ENCODE measurements around the gene CENPB. TPM values are rescaled to one million over a fixed set of nuclear protein-coding genes. Genes with fewer than 3 reads are reported as not detected.

The CENPB gene
- polyA plus RNA-seq, 1 donor from 2014 or later = 37.9 TPM

DNA sequence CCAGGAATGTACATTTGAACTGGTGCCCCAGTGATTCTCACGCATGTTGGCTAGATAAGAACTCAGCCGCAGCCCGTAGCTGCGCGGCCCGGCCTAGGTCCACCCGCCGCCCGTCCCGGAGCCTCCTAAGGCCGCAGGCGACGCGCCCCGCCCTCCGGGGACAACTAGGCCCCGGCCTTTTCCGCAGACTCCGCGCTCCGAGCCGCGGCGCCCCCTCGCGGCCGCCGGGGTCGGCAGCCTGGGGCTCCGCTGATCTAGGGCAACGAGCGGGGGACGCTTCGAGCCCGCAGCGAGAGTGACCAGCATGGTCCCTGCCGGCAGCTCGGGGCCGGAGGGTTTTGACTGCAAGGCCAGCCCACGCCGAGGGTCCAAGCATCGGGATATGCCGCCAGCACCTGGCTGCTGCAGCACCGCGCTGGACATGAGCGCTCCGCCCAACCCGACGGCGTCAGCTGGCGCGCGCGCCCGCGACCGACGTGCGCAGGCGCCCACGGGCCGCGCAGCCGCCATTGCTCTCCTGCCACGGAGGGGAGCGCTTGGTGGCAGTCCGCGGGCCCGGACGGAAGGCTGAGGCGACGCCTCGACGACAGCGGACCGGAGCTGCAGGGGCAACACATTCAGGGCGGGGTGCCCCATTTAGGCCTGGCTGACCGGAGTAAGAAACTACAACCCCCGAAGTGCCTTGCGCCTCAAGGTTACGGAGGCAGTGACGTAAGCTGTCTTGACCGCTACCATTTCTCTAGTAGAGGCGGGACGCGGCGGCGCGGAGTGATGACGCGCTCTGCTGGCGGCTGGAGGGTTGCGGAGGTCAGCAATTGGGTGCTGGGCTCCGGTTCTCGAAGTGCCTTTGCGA is 33.7 kb upstream of the CENPB start, which contains the start of gene AP5S1:
AP5S1 (plus strand) TSS at position 500 of the 853 bp plus-strand sequence. CDS start 1,571 bp downstream, outside the sequence.
- peak within 1 kb of the TSS; percentile 93 for H3K27ac ChIP-seq (ENCODE audit: low read length)
- peak within 1 kb of the TSS; percentile 73 for H3K4me3 ChIP-seq (ENCODE audit: low read length)
- H3K4me2 ChIP-seq (ENCODE audit: low read length) = peak within 1 kb of the TSS; percentile 79
- H3K36me3 ChIP-seq (ENCODE audit: insufficient read depth, low read length) = no peaks in the 10 kb centered on the region
- peak; percentile 99 for TF ChIP-seq SMC3 (conservative IDR thresholded peaks at IDR 0.05; ENCODE audit: poor library complexity)
- peak; percentile 80 for TF ChIP-seq EP300 (conservative IDR thresholded peaks at IDR 0.05; ENCODE audit: poor library complexity, severe bottlenecking)
- TF ChIP-seq, protein P1, sequence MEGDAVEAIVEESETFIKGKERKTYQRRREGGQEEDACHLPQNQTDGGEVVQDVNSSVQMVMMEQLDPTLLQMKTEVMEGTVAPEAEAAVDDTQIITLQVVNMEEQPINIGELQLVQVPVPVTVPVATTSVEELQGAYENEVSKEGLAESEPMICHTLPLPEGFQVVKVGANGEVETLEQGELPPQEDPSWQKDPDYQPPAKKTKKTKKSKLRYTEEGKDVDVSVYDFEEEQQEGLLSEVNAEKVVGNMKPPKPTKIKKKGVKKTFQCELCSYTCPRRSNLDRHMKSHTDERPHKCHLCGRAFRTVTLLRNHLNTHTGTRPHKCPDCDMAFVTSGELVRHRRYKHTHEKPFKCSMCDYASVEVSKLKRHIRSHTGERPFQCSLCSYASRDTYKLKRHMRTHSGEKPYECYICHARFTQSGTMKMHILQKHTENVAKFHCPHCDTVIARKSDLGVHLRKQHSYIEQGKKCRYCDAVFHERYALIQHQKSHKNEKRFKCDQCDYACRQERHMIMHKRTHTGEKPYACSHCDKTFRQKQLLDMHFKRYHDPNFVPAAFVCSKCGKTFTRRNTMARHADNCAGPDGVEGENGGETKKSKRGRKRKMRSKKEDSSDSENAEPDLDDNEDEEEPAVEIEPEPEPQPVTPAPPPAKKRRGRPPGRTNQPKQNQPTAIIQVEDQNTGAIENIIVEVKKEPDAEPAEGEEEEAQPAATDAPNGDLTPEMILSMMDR (IDR thresholded peaks at IDR 0.05; ENCODE audit: poor library complexity, severe bottlenecking) = peak; percentile 100
- no peak for TF ChIP-seq EZH2 (IDR thresholded peaks at IDR 0.05; ENCODE audit: borderline replicate concordance, insufficient read depth, low read length, poor library complexity, severe bottlenecking)
- TF ChIP-seq, protein P2, sequence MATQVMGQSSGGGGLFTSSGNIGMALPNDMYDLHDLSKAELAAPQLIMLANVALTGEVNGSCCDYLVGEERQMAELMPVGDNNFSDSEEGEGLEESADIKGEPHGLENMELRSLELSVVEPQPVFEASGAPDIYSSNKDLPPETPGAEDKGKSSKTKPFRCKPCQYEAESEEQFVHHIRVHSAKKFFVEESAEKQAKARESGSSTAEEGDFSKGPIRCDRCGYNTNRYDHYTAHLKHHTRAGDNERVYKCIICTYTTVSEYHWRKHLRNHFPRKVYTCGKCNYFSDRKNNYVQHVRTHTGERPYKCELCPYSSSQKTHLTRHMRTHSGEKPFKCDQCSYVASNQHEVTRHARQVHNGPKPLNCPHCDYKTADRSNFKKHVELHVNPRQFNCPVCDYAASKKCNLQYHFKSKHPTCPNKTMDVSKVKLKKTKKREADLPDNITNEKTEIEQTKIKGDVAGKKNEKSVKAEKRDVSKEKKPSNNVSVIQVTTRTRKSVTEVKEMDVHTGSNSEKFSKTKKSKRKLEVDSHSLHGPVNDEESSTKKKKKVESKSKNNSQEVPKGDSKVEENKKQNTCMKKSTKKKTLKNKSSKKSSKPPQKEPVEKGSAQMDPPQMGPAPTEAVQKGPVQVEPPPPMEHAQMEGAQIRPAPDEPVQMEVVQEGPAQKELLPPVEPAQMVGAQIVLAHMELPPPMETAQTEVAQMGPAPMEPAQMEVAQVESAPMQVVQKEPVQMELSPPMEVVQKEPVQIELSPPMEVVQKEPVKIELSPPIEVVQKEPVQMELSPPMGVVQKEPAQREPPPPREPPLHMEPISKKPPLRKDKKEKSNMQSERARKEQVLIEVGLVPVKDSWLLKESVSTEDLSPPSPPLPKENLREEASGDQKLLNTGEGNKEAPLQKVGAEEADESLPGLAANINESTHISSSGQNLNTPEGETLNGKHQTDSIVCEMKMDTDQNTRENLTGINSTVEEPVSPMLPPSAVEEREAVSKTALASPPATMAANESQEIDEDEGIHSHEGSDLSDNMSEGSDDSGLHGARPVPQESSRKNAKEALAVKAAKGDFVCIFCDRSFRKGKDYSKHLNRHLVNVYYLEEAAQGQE (IDR thresholded peaks at IDR 0.05; ENCODE audit: borderline replicate concordance) = peak; percentile 75
- peak; percentile 83 for TF ChIP-seq MXI1 (conservative IDR thresholded peaks at IDR 0.05; ENCODE audit: poor library complexity, severe bottlenecking)
- peak; percentile 62 for TF ChIP-seq TAF1 (IDR thresholded peaks at IDR 0.05; ENCODE audit: low read depth)
- TF ChIP-seq RAD21 (conservative IDR thresholded peaks at IDR 0.05) = peak; percentile 91
- TF ChIP-seq POLR2AphosphoS5 (IDR thresholded peaks at IDR 0.05) = peak; percentile 89
- H2AFZ ChIP-seq (ENCODE audit: low read depth, low read length) = peak within 1 kb of the TSS; percentile 83
- peak within 1 kb of the TSS; percentile 92 for H3K9ac ChIP-seq (ENCODE audit: low read length)
- no peaks in the 10 kb centered on the region for H3K27me3 ChIP-seq (ENCODE audit: insufficient read depth, low read depth, low read length)
- peaks cover 7% of the 10 kb centered on the region for H3F3A ChIP-seq (ENCODE audit: insufficient read depth, low read length, poor library complexity, severe bottlenecking)
- no peaks in the 10 kb centered on the region for H3K9me3 ChIP-seq (ENCODE audit: low read length)
- H4K20me1 ChIP-seq (ENCODE audit: insufficient read depth) = no peaks in the 10 kb centered on the region
- H3K9me2 ChIP-seq (ENCODE audit: insufficient read depth, low read length) = no peaks in the 10 kb centered on the region
- H3K79me2 ChIP-seq (replicated peaks; ENCODE audit: insufficient read depth, low read length) = peaks cover 6% of the 10 kb centered on the region

GRCh38 chr20:3819411-3820047 is 33.0 kb upstream of the CENPB start:
- Histone ChIP-seq H4K20me1 (ENCODE audit: insufficient read depth) (no peaks in the 10 kb centered on the region), H3K36me3 (ENCODE audit: insufficient read depth, low read length) (no peaks in the 10 kb centered on the region), H3K4me3 (ENCODE audit: low read length) (peak overlapping the region; percentile 73), H3K9me3 (ENCODE audit: low read length) (no peaks in the 10 kb centered on the region), H3K27ac (ENCODE audit: low read length) (peak overlapping the region; percentile 93), H3K9ac (ENCODE audit: low read length) (peak overlapping the region; percentile 92), H2AFZ (ENCODE audit: low read depth, low read length) (peak overlapping the region; percentile 56), H3K79me2 (replicated peaks; ENCODE audit: insufficient read depth, low read length) (peaks cover 6% of the 10 kb centered on the region), H3K9me2 (ENCODE audit: insufficient read depth, low read length) (no peaks in the 10 kb centered on the region), H3F3A (ENCODE audit: insufficient read depth, low read length, poor library complexity, severe bottlenecking) (peaks cover 7% of the 10 kb centered on the region), H3K4me2 (ENCODE audit: low read length) (peak overlapping the region; percentile 50), H3K27me3 (ENCODE audit: insufficient read depth, low read depth, low read length) (no peaks in the 10 kb centered on the region)
- TF ChIP-seq MXI1 (conservative IDR thresholded peaks at IDR 0.05; ENCODE audit: poor library complexity, severe bottlenecking) (no peak), EP300 (conservative IDR thresholded peaks at IDR 0.05; ENCODE audit: poor library complexity, severe bottlenecking) (no peak), RAD21 (conservative IDR thresholded peaks at IDR 0.05) (no peak), POLR2AphosphoS5 (IDR thresholded peaks at IDR 0.05) (no peak), SMC3 (conservative IDR thresholded peaks at IDR 0.05; ENCODE audit: poor library complexity) (no peak)
- TF ChIP-seq, protein P2 (IDR thresholded peaks at IDR 0.05; ENCODE audit: borderline replicate concordance) = no peak

Measured in neural cell (in vitro differentiated cells).